Liver (tissue), 9 donors: ENCODE results near the gene CHST12. TPM values are rescaled to one million over a fixed set of nuclear protein-coding genes. Genes with fewer than 3 reads are reported as not detected.

Source experiments
- DNase-seq: peaks from one replicate; pipeline ENCODE4 v3.0.0-alpha.2; 2017; ENCODE audit warnings: low spot score
- H3K27ac ChIP-seq, 2 donors: one replicate each; pipeline ENCODE4 v1.7.0; 2013; ENCODE audit warnings: inconsistent platforms in 2 of 2, low read length in 2 of 2, control low read depth in 1 of 2, low read depth in 1 of 2, mild to moderate bottlenecking in 1 of 2
- H3K27me3 ChIP-seq, 4 donors: one replicate each; pipeline versions ENCODE4 v1.6.1 to v1.7.0; 2013; ENCODE audit warnings: low read length in 3 of 4, inconsistent platforms in 1 of 4, mild to moderate bottlenecking in 1 of 4, moderate library complexity in 1 of 4; ENCODE audit not compliant: control insufficient read depth in 4 of 4, insufficient read depth in 4 of 4
- H3K36me3 ChIP-seq, 4 donors: one replicate each; pipeline versions ENCODE4 v1.6.1 to v1.7.0; 2013; ENCODE audit warnings: low read length in 3 of 4, mild to moderate bottlenecking in 3 of 4, low read depth in 1 of 4, moderate library complexity in 1 of 4; ENCODE audit not compliant: control insufficient read depth in 4 of 4, insufficient read depth in 3 of 4
- H3K4me1 ChIP-seq, 4 donors: one replicate each; pipeline versions ENCODE4 v1.6.1 to v1.7.0; 2013; ENCODE audit warnings: low read length in 3 of 4, mild to moderate bottlenecking in 3 of 4, moderate library complexity in 1 of 4; ENCODE audit not compliant: control insufficient read depth in 4 of 4, insufficient read depth in 4 of 4
- H3K4me3 ChIP-seq, 3 donors: one replicate each; pipeline versions ENCODE4 v1.6.1 to v1.7.0; 2013; ENCODE audit warnings: low read length in 3 of 3, control low read depth in 1 of 3, low read depth in 1 of 3, mild to moderate bottlenecking in 1 of 3
- H3K9ac ChIP-seq, 2 donors: one replicate each; pipeline ENCODE4 v1.7.0; 2013; ENCODE audit warnings: low read length in 2 of 2, mild to moderate bottlenecking in 2 of 2, moderate library complexity in 2 of 2, control low read depth in 1 of 2, low read depth in 1 of 2
- H3K9me3 ChIP-seq, 4 donors: one replicate each; pipeline versions ENCODE4 v1.6.1 to v1.7.0; 2013; ENCODE audit warnings: low read length in 3 of 4; ENCODE audit not compliant: control insufficient read depth in 4 of 4
- ATF3 ChIP-seq: IDR thresholded peaks from 2 replicates; pipeline ENCODE4 v1.6.1; 2016; ENCODE audit warnings: antibody characterized with exemption
- CTCF ChIP-seq: fragments of 150-350 bp; IDR thresholded peaks from 2 replicates; pipeline ENCODE4 v1.5.1; 2017; ENCODE audit warnings: improper control_type of control experiment, low read depth, low read length; ENCODE audit not compliant: missing input control
- FOXA1 ChIP-seq: IDR thresholded peaks from 2 replicates; pipeline ENCODE4 v1.6.1; 2016; ENCODE audit warnings: antibody characterized with exemption
- GABPA ChIP-seq, 2 donors: IDR thresholded peaks in 1 of 2; conservative IDR thresholded peaks in 1 of 2; 2 replicates each; pipeline ENCODE4 v1.6.1; 2016; ENCODE audit warnings: antibody characterized with exemption in 2 of 2, mild to moderate bottlenecking in 1 of 2, moderate library complexity in 1 of 2
- HNF4A ChIP-seq, 2 donors: conservative IDR thresholded peaks; 2 replicates each; pipeline ENCODE4 v1.6.1; 2016; ENCODE audit warnings: antibody characterized with exemption in 2 of 2, mild to moderate bottlenecking in 2 of 2
- HNF4G ChIP-seq: IDR thresholded peaks from 2 replicates; pipeline ENCODE4 v1.6.1; 2016; ENCODE audit warnings: antibody characterized with exemption
- JUND ChIP-seq, 2 donors: IDR thresholded peaks; 2 replicates each; pipeline ENCODE4 v1.6.1; 2016; ENCODE audit warnings: antibody characterized with exemption in 2 of 2
- MAX ChIP-seq: IDR thresholded peaks from 2 replicates; pipeline ENCODE4 v1.6.1; 2016; ENCODE audit warnings: antibody characterized with exemption
- NR2F2 ChIP-seq: IDR thresholded peaks from 2 replicates; pipeline ENCODE4 v1.6.1; 2016; ENCODE audit warnings: antibody characterized with exemption
- RAD21 ChIP-seq, 2 donors: IDR thresholded peaks; 2 replicates each; pipeline ENCODE4 v1.6.1; 2016; ENCODE audit warnings: antibody characterized with exemption in 2 of 2, mild to moderate bottlenecking in 2 of 2
- REST ChIP-seq: IDR thresholded peaks from 2 replicates; pipeline ENCODE4 v1.6.1; 2016; ENCODE audit warnings: antibody characterized with exemption, mild to moderate bottlenecking
- RXRA ChIP-seq, 2 donors: IDR thresholded peaks; 2 replicates each; pipeline ENCODE4 v1.6.1; 2017 to 2018; ENCODE audit warnings: antibody characterized with exemption in 2 of 2, mild to moderate bottlenecking in 1 of 2
- SP1 ChIP-seq: IDR thresholded peaks from 2 replicates; pipeline ENCODE4 v1.6.1; 2018; ENCODE audit warnings: antibody characterized with exemption, mild to moderate bottlenecking
- TAF1 ChIP-seq: conservative IDR thresholded peaks from 2 replicates; pipeline ENCODE4 v1.6.1; 2016; ENCODE audit warnings: antibody characterized with exemption, mild to moderate bottlenecking
- YY1 ChIP-seq: IDR thresholded peaks from 2 replicates; pipeline ENCODE4 v1.6.1; 2016; ENCODE audit warnings: antibody characterized with exemption, mild to moderate bottlenecking
- ZBTB33 ChIP-seq: IDR thresholded peaks from 2 replicates; pipeline ENCODE4 v1.6.1; 2016; ENCODE audit warnings: antibody characterized with exemption
- WGBS: extraction: QIAGEN DNeasy Blood & Tissue Kit; methylation state at CpG from one replicate; pipeline ENCODE4 v1.1.7; 2013; 5-methylcytosine and 5-hydroxymethylcytosine counted together
- polyA plus RNA-seq, 2 donors: library from polyadenylated mRNA; stranded (reverse) in 1 of 2; unstranded in 1 of 2; fragments of 200-250 nt in 1 of 2; fragments of >200 nt in 1 of 2; fragmentation: Nextera tagmentation in 1 of 2; extraction: Ambion mirVana in 1 of 2; gene quantifications; one replicate each; pipeline versions ENCODE4 v1.2.1 to v1.2.3, GENCODE V29; 2013 to 2015
- total RNA-seq, 2 donors: library from RNA; depleted of rRNA; stranded (reverse); fragments of >200 nt; gene quantifications; one replicate each; pipeline ENCODE4 v1.2.3, GENCODE V29; 2014
- donor health status: healthy.
- donor health status: healthy.
- donor health status: healthy.
- donor health status: healthy.
- donor health status: healthy.

Gene CHST12
- total and polyA plus RNA-seq, 4 donors, result 3.2 to 11.9 (median 5.2) TPM

- no peak overlapping the region for H3K27ac ChIP-seq
- no peaks in the 10 kb centered on the region for H3K9me3 ChIP-seq
- TF ChIP-seq JUND (IDR thresholded peaks at IDR 0.05) (no peak), REST (no peak), ATF3 (no peak), RXRA (IDR thresholded peaks at IDR 0.05) (no peak)
- peaks cover 6 to 18% (median 14%) of the 10 kb centered on the region in 4 donors for H3K4me1 ChIP-seq
- no peaks in the 10 kb centered on the region for H3K27me3 ChIP-seq
- DNase-seq, result no peak
- 91% methylated on average over 6 of the region's 6 CpGs for WGBS
- no peak overlapping the region for H3K9ac ChIP-seq
- H3K36me3 ChIP-seq, result peaks cover 22 to 49% (median 36%) of the 10 kb centered on the region in 4 donors
- H3K4me3 ChIP-seq, result no peak overlapping the region
Observed at GRCh38 chr7:2360796-2361195, 42.6 kb upstream of the CHST12 start.

GRCh38 chr7:2362385-2363088 lies 40.9 kb upstream of the CHST12 start:
- no peaks in the 10 kb centered on the region for H3K9me3 ChIP-seq
- no peak overlapping the region for H3K4me3 ChIP-seq
- WGBS, result 95% methylated on average over 27 of the region's 27 CpGs
- H3K27me3 ChIP-seq, result no peaks in the 10 kb centered on the region
- H3K27ac ChIP-seq, result no peak overlapping the region
- DNase-seq, result no peak
- TF ChIP-seq FOXA1, result no peak
- TF ChIP-seq RAD21 (IDR thresholded peaks at IDR 0.05), result no peak
- no peak for TF ChIP-seq RXRA (IDR thresholded peaks at IDR 0.05)
- TF ChIP-seq GABPA (IDR thresholded peaks at IDR 0.05 in 1 of 2, conservative IDR thresholded peaks at IDR 0.05 in 1 of 2), result no peak
- no peak for TF ChIP-seq NR2F2
- TF ChIP-seq SP1, result no peak
- no peak for TF ChIP-seq TAF1
- TF ChIP-seq JUND (IDR thresholded peaks at IDR 0.05), result no peak
- TF ChIP-seq YY1, result no peak
- TF ChIP-seq CTCF, result no peak
- TF ChIP-seq MAX, result no peak
- no peak for TF ChIP-seq REST
- TF ChIP-seq ZBTB33, result no peak
- TF ChIP-seq ATF3, result no peak
- TF ChIP-seq HNF4G, result no peak
- no peak for TF ChIP-seq HNF4A (conservative IDR thresholded peaks at IDR 0.05)
- H3K4me1 ChIP-seq, result peaks cover 0 to 5% (median 1%) of the 10 kb centered on the region in 4 donors
- H3K36me3 ChIP-seq, result peaks cover 30 to 63% (median 50%) of the 10 kb centered on the region in 4 donors
- H3K9ac ChIP-seq, result no peak overlapping the region
